HG02943 (cell line): Measurements from ENCODE around the gene MDFIC.

Source experiments
- ATAC-seq: cut with Tn5 transposase; IDR thresholded peaks from one replicate; pipeline ENCODE4 v1.9.1; 2021; ENCODE audit warnings: mild to moderate bottlenecking, low read depth, moderate library complexity; ENCODE audit not compliant: unreplicated experiment

MDFIC gene

GRCh38 chr7:114924038-114924712 lies 2.3 kb downstream of the MDFIC start:
- ATAC-seq, result no peak

GRCh38 chr7:114925434-114925833 lies 3.5 kb downstream of the MDFIC start:
- ATAC-seq, result no peak

- no peak for ATAC-seq
Observed at GRCh38 chr7:114928060-114928459, 6.2 kb downstream of the MDFIC start.

DNA sequence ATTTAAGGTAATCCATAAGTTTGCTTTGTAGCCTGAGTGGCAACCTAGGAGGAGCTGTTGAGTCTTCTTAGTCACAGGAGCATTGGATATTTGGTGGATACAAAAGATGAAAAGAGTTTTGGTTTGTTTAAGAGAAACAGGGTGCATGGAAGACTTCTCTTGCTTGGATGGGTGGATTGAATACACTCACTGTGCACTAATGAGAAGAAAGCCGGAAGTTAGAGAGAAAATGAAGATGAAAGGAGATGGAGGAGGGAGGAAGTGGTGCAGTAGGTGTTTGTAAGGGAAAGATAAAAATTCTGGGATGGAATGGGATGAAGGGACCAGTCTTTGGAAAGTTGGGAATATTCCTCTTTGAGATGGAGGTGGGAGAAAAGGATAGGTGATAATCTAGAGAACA lies 7.7 kb downstream of the MDFIC start:
- no peak for ATAC-seq

GRCh38 chr7:114930107-114930661 lies 8.3 kb downstream of the MDFIC start:
- ATAC-seq, result no peak

DNA sequence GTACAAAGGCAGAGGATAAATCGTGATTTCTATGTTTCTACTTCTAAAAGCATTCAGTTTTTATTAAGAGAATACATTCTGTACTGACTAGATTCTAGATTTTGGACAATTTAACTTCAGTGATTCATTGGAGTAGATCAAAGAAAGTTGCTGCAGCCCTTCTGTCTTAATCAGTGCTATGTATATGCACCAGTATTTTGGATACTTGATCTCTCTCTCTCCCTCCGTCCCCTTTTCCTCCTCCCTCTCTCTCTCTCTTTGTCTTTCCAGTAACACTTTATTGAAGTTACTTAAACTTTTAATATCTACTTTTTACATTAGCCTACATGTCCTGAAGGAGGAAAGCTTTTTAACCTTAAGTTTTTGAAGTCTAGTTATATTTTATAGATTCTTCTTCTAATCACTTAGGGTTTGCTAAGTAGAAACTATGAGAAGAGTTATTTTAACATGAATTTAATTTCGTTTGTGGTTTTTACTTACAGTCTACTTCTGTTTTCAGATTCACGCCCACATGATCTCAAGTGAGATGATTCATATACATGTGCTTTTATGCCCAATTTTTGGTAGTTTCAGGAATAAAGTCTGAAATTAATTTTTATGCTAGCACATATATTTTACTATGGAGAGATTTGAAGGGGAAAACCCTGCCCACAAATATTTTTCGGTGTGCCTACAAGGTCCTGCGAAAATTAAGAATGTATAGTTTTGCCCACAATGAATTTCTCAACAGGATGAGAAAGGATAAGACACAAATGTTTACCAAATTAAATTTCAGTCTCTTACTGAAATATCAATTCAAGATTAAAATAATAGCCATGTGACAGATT lies 9.1 kb downstream of the MDFIC start:
- peak; percentile 44 for ATAC-seq

GRCh38 chr7:114931656-114932011 lies 9.7 kb downstream of the MDFIC start:
- peak; percentile 86 for ATAC-seq

GRCh38 chr7:114932991-114933390 lies 11.1 kb downstream of the MDFIC start:
- ATAC-seq, result no peak

GRCh38 chr7:114933658-114934057 lies 11.8 kb downstream of the MDFIC start:
- no peak for ATAC-seq

GRCh38 chr7:114934086-114934485 lies 12.2 kb downstream of the MDFIC start:
- ATAC-seq, result no peak

DNA sequence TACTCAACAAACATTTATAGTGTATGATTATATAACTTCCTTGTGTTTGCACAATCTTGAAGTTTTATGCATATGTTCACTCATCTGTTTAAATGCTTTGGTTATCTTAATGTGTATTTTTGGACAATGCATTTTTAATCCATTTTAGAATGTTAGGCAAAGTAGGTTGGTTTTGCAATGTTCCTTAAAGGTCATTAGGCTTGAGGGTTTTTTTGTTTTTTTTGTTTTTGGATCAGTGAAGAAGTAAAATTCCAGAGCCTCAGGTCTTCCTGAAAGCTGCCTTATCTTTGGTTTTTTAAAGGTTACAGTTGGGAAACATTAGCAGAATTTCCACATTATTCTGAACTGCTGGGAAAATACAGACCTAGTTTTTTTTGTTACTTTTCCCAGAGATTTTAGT lies 12.8 kb downstream of the MDFIC start:
- no peak for ATAC-seq

DNA sequence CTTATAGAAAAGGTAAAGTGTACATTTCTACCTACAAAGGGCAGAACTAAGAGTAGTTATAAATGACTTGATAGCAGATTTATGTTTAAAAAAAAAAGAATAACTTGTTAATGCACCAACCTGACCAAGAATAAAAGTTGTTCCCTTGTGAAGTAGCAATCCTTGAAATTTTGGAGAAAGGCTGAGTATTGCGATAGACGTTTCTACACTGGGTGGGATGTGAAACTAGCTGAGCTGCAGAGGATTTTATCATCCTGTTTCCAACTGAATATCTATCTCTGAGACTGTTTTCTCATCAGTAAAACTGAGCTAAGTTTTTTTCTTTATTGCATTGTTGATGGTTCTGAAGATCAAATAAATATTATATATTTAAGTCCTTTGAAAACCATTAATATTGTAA lies 14.6 kb downstream of the MDFIC start:
- ATAC-seq, result no peak

DNA sequence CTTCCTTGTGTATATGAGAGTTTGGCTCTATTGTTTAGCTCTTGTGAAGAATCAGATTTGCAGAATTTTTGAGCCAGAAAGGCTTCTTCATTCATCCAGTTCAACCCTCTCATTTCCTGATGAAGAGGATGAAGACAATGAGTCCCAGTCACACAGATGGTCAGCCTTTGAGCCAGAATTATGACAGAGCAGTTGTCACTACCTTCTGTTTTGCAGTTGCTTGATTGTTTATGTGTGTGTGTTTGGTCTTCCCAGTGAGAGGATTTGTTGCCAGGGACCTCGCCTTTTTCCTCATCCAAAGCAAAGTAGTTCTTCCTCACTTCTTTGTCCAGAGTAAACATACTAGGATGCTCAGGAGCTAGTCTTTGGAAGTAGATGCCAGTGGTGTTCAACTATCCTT lies 15.6 kb downstream of the MDFIC start:
- ATAC-seq, result no peak

DNA sequence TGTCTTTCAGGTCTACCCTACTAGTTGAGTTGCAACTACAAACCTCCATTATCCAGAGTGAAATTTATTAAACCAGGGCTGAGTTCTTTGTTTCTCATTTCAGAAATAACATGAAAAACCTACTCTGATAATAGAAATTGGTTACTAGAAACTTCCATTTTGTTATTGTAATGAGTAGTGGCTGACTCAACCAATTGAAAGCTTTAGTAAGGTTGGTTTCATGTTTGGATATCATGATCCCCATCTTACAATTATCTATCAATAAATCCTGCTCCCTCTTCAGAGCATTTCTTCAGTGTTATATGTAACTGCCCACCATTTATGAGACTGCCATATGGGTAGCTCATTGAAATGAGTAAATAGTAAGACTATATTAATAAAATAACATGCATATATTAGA lies 16.9 kb downstream of the MDFIC start:
- no peak for ATAC-seq

- no peak for ATAC-seq
Observed at GRCh38 chr7:114939484-114940097, 17.7 kb downstream of the MDFIC start.

DNA sequence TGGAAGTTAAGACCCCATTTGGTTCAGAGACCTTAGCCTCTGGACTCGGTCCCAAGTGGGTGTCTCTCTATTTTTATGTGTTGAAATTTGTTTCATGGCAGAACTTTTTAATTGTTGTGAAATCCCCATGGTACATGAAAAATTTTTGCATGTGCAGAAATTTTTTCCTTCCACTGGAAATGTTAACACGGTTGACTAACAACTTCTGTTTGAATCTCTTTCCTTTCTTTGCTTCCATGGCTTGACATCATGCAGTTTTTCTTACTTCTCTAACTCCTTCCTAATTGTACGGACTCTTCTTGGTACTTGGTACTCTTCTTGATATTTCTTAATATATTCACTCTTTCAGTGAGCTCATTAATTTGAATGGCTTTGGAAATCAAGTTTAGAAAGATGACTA lies 18.3 kb downstream of the MDFIC start:
- no peak for ATAC-seq

DNA sequence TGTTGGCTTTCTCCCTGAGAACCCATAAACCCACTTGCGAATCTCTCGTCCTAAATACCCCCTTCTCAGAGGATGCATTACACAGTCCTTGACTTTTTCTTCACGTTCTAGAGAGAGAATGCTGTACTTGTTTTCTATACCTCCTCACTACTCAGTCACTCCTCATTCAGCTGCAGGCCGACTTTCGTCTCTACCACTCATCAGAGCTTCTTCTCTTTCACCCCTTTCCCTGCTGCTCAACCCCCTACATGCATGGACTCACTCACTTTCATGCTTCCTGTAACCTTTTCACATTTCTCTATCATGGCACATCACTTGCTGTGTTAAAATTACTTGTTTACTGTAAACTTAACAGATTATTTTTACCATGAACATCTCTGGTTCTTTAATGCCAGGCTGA lies 19.8 kb downstream of the MDFIC start:
- no peak for ATAC-seq

GRCh38 chr7:114942446-114943175 lies 20.7 kb downstream of the MDFIC start:
- no peak for ATAC-seq

GRCh38 chr7:114943530-114943929 lies 21.6 kb downstream of the MDFIC start:
- no peak for ATAC-seq

- no peak for ATAC-seq
Observed at GRCh38 chr7:114943953-114944744, 22.3 kb downstream of the MDFIC start.
